Stimulated activated CD4-positive, alpha-beta T cell treated with anti-CD3 and anti-CD28 coated beads, Interleukin-1b, Interleukin-23, amount 100 ng/mL, for 1 hour (primary cell): ENCODE data around the gene CCDC183.
"Not testable (repeated sequence)": the region's sequence is repeated elsewhere in the genome, so short reads cannot be mapped to it uniquely, and the experiment has no call there.

Experiments used
- DNase-seq, 2 donors: peaks; one replicate each; pipeline ENCODE4 v3.0.0-alpha.2; 2020; ENCODE audit warnings: low read depth in 2 of 2

CCDC183 gene

DNA sequence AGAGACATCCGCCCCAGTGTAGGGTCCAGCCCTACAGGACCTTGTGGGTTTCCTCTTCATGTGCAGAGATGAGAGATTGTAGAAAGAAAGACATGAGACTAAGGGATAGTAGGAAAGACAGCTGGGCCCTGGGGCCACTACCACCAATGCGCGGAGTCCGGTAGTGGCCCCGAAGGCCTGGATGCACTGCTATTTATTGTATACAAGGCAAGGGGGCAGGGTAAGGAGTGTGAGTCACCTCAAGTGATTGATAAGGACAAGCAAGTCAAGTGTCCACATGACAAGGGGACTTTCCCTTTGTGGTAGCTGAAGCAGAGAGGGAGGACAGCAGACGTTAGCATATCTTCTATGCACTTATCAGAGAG, 11.2 kb upstream of the CCDC183 start:
- DNase-seq, result no peak

GRCh38 chr9:136785565-136786355, 10.4 kb upstream of the CCDC183 start:
- not testable (repeated sequence) for DNase-seq

DNA sequence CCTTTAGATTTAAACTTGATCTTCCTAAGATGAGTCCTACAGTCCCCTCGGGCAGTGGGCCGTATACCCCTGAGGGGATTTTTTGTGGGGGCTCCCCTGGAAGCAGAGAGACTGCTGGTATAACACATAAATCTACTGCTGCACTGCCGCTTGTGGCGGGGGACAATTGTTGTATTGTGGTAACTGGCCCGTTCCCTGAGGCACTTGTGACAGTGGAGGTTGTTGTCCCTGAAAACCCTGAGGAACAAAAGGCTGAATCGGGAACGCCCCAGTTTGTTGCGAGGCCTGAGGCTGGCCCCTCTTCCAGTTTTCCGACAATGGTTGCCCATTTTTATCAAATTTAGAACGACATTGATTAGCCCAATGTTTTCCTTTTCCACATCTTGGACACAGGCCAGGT, 9.7 kb upstream of the CCDC183 start:
- no peak for DNase-seq

GRCh38 chr9:136786983-136787382, 9.2 kb upstream of the CCDC183 start:
- DNase-seq, result not testable (repeated sequence)

GRCh38 chr9:136787690-136788400, 8.3 kb upstream of the CCDC183 start:
- peak in 1 of 2 donors; percentile 43 for DNase-seq

DNA sequence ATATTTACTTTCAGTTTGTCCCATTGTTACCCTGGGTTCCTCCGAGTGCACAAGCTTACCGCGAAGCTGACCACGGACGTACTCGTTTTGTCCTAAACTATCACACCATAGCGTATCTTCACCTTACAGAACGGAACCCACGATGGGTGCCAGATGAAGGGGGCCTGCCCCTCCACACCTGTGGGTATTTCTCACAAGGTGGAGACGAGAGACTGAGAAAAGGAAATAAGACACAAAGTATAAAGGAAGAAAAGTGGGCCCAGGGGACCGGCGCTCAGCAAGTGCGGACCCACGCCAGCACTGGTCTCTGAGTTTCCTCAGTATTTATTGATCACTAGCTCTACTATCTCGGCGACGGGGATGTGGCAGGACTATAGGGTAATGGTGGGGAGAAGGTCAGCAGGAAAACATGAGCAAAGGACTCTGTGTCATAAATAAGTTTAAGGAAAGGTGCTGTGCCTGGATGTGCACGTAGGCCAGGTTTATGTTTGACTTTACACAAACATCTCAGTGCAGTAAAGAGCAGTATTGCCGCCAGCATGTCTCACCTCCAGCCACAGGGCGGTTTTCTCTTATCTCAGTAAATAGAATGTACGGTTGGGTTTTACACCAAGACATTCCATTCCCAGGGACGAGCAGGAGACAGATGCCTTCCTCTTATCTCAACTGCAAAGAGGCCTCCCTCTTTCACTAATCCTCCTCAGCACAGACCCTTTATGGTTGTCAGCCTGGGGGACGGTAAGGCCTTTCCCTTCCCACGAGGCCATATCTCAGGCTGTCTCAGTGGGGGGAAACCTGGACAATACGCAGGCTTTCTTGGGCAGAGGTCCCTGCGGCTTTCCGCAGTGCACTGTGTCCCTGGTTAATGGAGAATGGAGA, 7.3 kb upstream of the CCDC183 start:
- not testable (repeated sequence) for DNase-seq

- no peak for DNase-seq
Observed at GRCh38 chr9:136789523-136789937, 6.6 kb upstream of the CCDC183 start.

GRCh38 chr9:136790640-136791515, 5.3 kb upstream of the CCDC183 start, which contains the start of gene TMEM141:
Gene TMEM141, plus strand, starts transcription at chr9:136791344. Its CDS starts 27 bp downstream, at chr9:136791371.
- DNase-seq, result peak; percentile 99 to 100

- peak; percentile 22 to 48 for DNase-seq
Observed at GRCh38 chr9:136791516-136792276, 4.4 kb upstream of the CCDC183 start.

GRCh38 chr9:136792321-136793085, 3.6 kb upstream of the CCDC183 start:
- DNase-seq, result no peak

- no peak for DNase-seq
Observed at GRCh38 chr9:136793086-136793946, 2.8 kb upstream of the CCDC183 start.

GRCh38 chr9:136794281-136794999, 1.7 kb upstream of the CCDC183 start:
- DNase-seq, result no peak

DNA sequence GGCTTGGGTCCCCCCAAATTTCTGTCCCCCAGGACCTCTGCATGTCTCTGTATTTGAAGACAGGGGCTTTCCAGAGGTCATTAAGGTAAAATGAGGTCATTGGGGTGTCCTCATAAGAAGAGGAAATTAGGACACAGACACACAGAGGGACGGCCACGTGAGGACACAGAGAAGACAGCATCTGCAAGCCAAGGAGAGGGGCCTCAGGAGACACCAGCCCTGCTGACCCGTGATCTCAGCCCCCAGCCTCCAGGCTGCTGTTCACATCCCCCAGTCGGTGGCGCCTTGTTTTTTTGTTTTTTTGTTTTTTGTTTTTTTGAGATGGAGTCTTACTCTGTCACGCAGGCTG, 1.2 kb upstream of the CCDC183 start:
- no peak for DNase-seq

DNA sequence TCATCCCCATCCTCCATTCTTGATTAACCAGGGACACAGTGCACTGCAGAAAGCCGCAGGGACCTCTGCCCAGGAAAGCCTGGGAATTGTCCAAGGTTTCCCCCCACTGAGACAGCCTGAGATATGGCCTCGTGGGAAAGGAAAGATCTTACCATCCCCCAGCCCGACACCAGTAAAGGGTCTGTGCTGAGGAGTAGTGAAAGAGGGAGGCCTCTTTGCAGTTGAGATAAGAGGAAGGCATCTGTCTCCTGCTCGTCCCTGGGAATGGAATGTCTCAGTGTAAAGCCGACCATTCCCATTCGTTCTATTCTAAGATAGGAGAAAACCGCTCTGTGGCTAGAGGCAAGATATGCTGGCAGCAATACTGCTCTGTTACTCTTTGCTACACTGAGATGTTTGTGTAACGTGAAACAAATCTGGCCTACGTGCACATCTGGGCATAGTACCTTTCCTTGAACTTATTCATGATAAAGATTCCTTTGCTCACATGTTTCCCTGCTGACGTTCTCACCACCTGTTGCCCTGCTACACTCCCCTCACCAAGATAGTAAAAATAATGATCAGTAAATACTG, 723 bp downstream of the CCDC183 start:
- DNase-seq, result not testable (repeated sequence)

DNA sequence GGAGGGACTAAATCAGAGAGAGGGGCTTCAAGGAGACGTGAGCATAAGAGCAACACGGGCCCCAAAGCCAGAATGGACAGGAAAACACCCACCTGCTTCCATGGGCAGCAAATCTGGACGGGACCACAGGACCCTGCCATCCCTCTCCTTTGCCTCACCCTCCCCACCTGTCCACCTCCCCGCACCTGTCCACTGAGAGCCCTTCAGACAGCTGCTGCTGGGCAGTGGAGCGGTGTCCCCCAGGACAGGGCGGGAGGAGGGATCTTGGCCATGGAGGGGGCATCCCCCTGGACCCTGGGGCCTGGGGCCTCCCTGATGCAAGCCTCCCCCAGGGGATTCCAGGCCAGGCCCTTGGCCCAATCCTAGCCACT, 2.6 kb downstream of the CCDC183 start:
- no peak for DNase-seq

DNA sequence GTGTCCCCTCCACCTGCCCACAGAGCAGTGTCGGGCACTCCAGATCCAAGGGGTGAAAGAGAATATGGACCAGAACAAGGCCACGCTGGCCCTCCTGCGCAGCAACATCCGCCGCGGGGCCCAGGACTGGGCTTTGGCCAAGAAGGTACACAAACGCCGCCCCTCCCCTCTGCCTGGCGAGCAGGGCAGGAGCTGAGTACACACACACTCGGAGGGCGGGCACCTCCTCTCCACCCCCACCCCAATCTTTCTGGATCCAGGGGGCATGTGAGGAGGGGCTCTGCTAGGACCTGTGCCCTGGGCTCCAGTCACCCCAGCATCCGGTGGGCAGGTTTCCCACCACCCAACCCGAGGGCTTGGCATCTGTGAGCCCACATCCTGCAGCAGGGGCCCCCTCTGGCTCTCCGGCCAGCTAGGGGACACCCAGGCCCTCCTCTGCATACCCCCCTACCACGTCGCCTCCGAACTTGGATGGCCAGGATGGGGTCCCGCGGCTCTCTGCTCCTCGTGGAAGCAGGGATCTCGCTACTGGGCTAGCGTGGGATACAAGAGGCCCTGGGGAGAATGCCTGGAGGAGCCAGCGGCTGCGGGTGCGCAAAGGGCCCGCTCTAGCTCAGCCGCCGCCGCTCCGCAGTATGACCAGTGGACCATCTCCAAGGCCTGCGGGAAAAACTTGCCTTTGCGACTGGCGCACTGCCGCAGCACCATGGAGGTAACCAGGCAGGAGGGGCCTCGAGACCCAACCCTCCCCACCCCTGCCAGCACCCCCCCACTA, 3.1 kb downstream of the CCDC183 start:
- DNase-seq, result no peak
